H9 (cell line): ENCODE results near the gene RBM4B. TPM values are rescaled to one million over a fixed set of nuclear protein-coding genes. Genes with fewer than 3 reads are reported as not detected.
A peak's percentile ranks its signal among the peaks of the same experiment; 100 is the strongest.

Source experiments
- DNase-seq: peaks from one replicate; pipeline ENCODE4 v3.0.0-alpha.2; 2017
- H2AFZ ChIP-seq: one replicate; pipeline ENCODE4 v1.6.1; 2013; ENCODE audit warnings: mild to moderate bottlenecking, low read length, control low read depth, moderate library complexity
- H2AK5ac ChIP-seq: 2 replicates; pipeline ENCODE4 v1.6.1; 2013; ENCODE audit warnings: low read length, control low read depth, mixed read lengths; ENCODE audit not compliant: insufficient read length
- H2BK120ac ChIP-seq: one replicate; pipeline ENCODE4 v1.6.1; 2013; ENCODE audit warnings: low read depth, mild to moderate bottlenecking, low read length, control low read depth, inconsistent platforms; ENCODE audit not compliant: poor library complexity, severe bottlenecking
- H2BK12ac ChIP-seq: 2 replicates; pipeline ENCODE4 v1.6.1; 2013; ENCODE audit warnings: low read length, control low read depth, mixed read lengths, low read depth; ENCODE audit not compliant: insufficient read length
- H2BK15ac ChIP-seq: 2 replicates; pipeline ENCODE4 v1.6.1; 2013; ENCODE audit warnings: low read depth, low read length, control low read depth
- H2BK20ac ChIP-seq: one replicate; pipeline ENCODE4 v1.6.1; 2013; ENCODE audit warnings: low read depth, mild to moderate bottlenecking, low read length, control low read depth, inconsistent platforms; ENCODE audit not compliant: poor library complexity, severe bottlenecking
- H2BK5ac ChIP-seq: 2 replicates; pipeline ENCODE4 v1.6.1; 2013; ENCODE audit warnings: low read length, control low read depth, mixed read lengths; ENCODE audit not compliant: insufficient read length
- H3K14ac ChIP-seq: 2 replicates; pipeline ENCODE4 v1.6.1; 2013; ENCODE audit warnings: low read length, control low read depth; ENCODE audit not compliant: insufficient read depth
- H3K18ac ChIP-seq: 2 replicates; pipeline ENCODE4 v1.6.1; 2013; ENCODE audit warnings: low read depth, mild to moderate bottlenecking, mixed read lengths, low read length, control low read depth; ENCODE audit not compliant: insufficient read length
- H3K23ac ChIP-seq: 2 replicates; pipeline ENCODE4 v1.6.1; 2013; ENCODE audit warnings: low read length, control low read depth, mixed read lengths, low read depth; ENCODE audit not compliant: insufficient read length
- H3K23me2 ChIP-seq: 2 replicates; pipeline ENCODE4 v1.6.1; 2013; ENCODE audit warnings: low read depth, mild to moderate bottlenecking, mixed read lengths, low read length, control low read depth; ENCODE audit not compliant: insufficient read length, poor library complexity, severe bottlenecking
- H3K27ac ChIP-seq: 2 replicates; pipeline ENCODE4 v1.5.1; 2013; ENCODE audit warnings: low read length, control low read depth, mixed read lengths, low read depth; ENCODE audit not compliant: insufficient read length
- H3K27me3 ChIP-seq: 2 replicates; pipeline ENCODE4 v1.6.1; 2013; ENCODE audit warnings: low read length, control low read depth, inconsistent platforms; ENCODE audit not compliant: insufficient read depth
- H3K4ac ChIP-seq: 2 replicates; pipeline ENCODE4 v1.6.1; 2013; ENCODE audit warnings: low read depth, mild to moderate bottlenecking, control low read depth, inconsistent platforms, low read length, moderate library complexity
- H3K4me1 ChIP-seq: 2 replicates; pipeline ENCODE4 v1.6.1; 2013; ENCODE audit warnings: low read length, control low read depth, inconsistent platforms; ENCODE audit not compliant: insufficient read depth
- H3K4me2 ChIP-seq: 2 replicates; pipeline ENCODE4 v1.6.1; 2013; ENCODE audit warnings: low read length, control low read depth, mixed read lengths; ENCODE audit not compliant: insufficient read length, insufficient read depth
- H3K56ac ChIP-seq: 2 replicates; pipeline ENCODE4 v1.6.1; 2013; ENCODE audit warnings: low read depth, mild to moderate bottlenecking, mixed read lengths, low read length, control low read depth; ENCODE audit not compliant: insufficient read length
- H3K79me1 ChIP-seq: 2 replicates; pipeline ENCODE4 v1.6.1; 2013; ENCODE audit warnings: low read depth, mild to moderate bottlenecking, moderate library complexity, low read length, control low read depth, inconsistent platforms; ENCODE audit not compliant: insufficient read depth, poor library complexity, severe bottlenecking
- H3K79me2 ChIP-seq: 2 replicates; pipeline ENCODE4 v1.6.1; 2013; ENCODE audit warnings: low read length, control low read depth, inconsistent platforms; ENCODE audit not compliant: insufficient read depth
- H3K9ac ChIP-seq: 2 replicates; pipeline ENCODE4 v1.6.1; 2013; ENCODE audit warnings: low read length, control low read depth, mixed read lengths; ENCODE audit not compliant: insufficient read length; ENCODE audit errors: extremely low read depth
- H3K9me3 ChIP-seq: one replicate; pipeline ENCODE4 v1.6.1; 2013; ENCODE audit warnings: low read depth, low read length, inconsistent platforms; ENCODE audit not compliant: control insufficient read depth
- H3T11ph ChIP-seq: one replicate; pipeline ENCODE4 v1.6.1; 2013; ENCODE audit warnings: mild to moderate bottlenecking, low read length, control low read depth, inconsistent platforms
- H4K20me1 ChIP-seq: one replicate; pipeline ENCODE4 v1.6.1; 2013; ENCODE audit not compliant: control insufficient read depth, insufficient read length, insufficient read depth
- H4K5ac ChIP-seq: 2 replicates; pipeline ENCODE4 v1.6.1; 2013; ENCODE audit warnings: low read depth, mild to moderate bottlenecking, mixed read lengths, low read length, control low read depth; ENCODE audit not compliant: insufficient read length
- H4K8ac ChIP-seq: replicated peaks from 2 replicates; pipeline ENCODE4 v1.6.1; 2013; ENCODE audit warnings: low read length, control low read depth, mixed read lengths, low read depth; ENCODE audit not compliant: insufficient read length
- H4K91ac ChIP-seq: 2 replicates; pipeline ENCODE4 v1.6.1; 2013; ENCODE audit warnings: low read depth, mild to moderate bottlenecking, moderate library complexity, mixed read lengths, low read length, control low read depth; ENCODE audit not compliant: insufficient read length
- H3K27ac Mint-ChIP-seq, 3 experiments: 2 replicates in 2 of 3; 3 replicates in 1 of 3; pipeline ENCODE4 v1.8.0; 2020 to 2021; ENCODE audit warnings: mixed read lengths in 3 of 3, mild to moderate bottlenecking in 1 of 3, moderate library complexity in 1 of 3
- H3K27me3 Mint-ChIP-seq: 2 replicates; pipeline ENCODE4 v1.8.0; 2021; ENCODE audit warnings: low read depth, mild to moderate bottlenecking, moderate library complexity, mixed read lengths
- H3K36me3 Mint-ChIP-seq, 3 experiments: 2 replicates in 2 of 3; 3 replicates in 1 of 3; pipeline ENCODE4 v1.8.0; 2020 to 2021; ENCODE audit warnings: low read depth in 3 of 3, mixed read lengths in 3 of 3; ENCODE audit not compliant: insufficient read depth in 1 of 3
- H3K4me1 Mint-ChIP-seq, 2 experiments: 2 replicates each; pipeline ENCODE4 v1.8.0; 2020; ENCODE audit warnings: mixed read lengths in 2 of 2
- H3K4me3 Mint-ChIP-seq, 2 experiments: 2 replicates in 1 of 2; 3 replicates in 1 of 2; pipeline ENCODE4 v1.8.0; 2020 to 2021; ENCODE audit warnings: mild to moderate bottlenecking in 2 of 2, mixed read lengths in 2 of 2, moderate library complexity in 1 of 2
- H3K9me3 Mint-ChIP-seq, 2 experiments: 2 replicates in 1 of 2; 3 replicates in 1 of 2; pipeline ENCODE4 v1.8.0; 2020; ENCODE audit warnings: mild to moderate bottlenecking in 2 of 2, mixed read lengths in 2 of 2, moderate library complexity in 1 of 2
- WGBS: extraction: QIAGEN DNeasy Blood & Tissue Kit; methylation state at CpG from one replicate; pipeline ENCODE4 v1.1.7; 2013; ENCODE audit warnings: missing lambda C conversion rate, low lambda C conversion rate, mixed read lengths; ENCODE audit not compliant: insufficient read length; ENCODE audit errors: extremely low coverage; 5-methylcytosine and 5-hydroxymethylcytosine counted together
- total RNA-seq: library from RNA; stranded (reverse); gene quantifications from 2 replicates; pipeline ENCODE4 v1.2.1, GENCODE V29; 2021
- TF ChIP-seq, protein P1 (sequence below): fragments of 200-600 bp; sonication (generic); conservative IDR thresholded peaks from 3 replicates; pipeline ENCODE4 v1.8.0; 2021; ENCODE audit warnings: antibody characterized with exemption, mild to moderate bottlenecking

Gene RBM4B
- total RNA-seq, 1 experiment from 2014 or later = 34.0 TPM

GRCh38 chr11:66707486-66707885, 29.8 kb upstream of the RBM4B start:
- TF ChIP-seq, protein P1, sequence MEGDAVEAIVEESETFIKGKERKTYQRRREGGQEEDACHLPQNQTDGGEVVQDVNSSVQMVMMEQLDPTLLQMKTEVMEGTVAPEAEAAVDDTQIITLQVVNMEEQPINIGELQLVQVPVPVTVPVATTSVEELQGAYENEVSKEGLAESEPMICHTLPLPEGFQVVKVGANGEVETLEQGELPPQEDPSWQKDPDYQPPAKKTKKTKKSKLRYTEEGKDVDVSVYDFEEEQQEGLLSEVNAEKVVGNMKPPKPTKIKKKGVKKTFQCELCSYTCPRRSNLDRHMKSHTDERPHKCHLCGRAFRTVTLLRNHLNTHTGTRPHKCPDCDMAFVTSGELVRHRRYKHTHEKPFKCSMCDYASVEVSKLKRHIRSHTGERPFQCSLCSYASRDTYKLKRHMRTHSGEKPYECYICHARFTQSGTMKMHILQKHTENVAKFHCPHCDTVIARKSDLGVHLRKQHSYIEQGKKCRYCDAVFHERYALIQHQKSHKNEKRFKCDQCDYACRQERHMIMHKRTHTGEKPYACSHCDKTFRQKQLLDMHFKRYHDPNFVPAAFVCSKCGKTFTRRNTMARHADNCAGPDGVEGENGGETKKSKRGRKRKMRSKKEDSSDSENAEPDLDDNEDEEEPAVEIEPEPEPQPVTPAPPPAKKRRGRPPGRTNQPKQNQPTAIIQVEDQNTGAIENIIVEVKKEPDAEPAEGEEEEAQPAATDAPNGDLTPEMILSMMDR = no peak
- no peaks in the 10 kb centered on the region for H3K9me3 ChIP-seq
- no peak overlapping the region for H4K91ac ChIP-seq
- H2BK12ac ChIP-seq = no peak overlapping the region
- H3K14ac ChIP-seq = no peak overlapping the region; the same call in 1 of the 2 replicates
- Mint-ChIP-seq H3K36me3 (peaks cover 17 to 73% (median 64%) of the 10 kb centered on the region in 3 experiments; a peak in 6 of 7 replicates), H3K4me3 (no peak overlapping the region), H3K27ac (peak overlapping the region; percentile 40 to 76 (median 49); a peak in 3 of 7 replicates), H3K27me3 (no peaks in the 10 kb centered on the region), H3K9me3 (no peaks in the 10 kb centered on the region), H3K4me1 (no peaks in the 10 kb centered on the region)
- H3K27ac ChIP-seq = no peak overlapping the region
- DNase-seq = no peak
- H3K18ac ChIP-seq = no peak overlapping the region
- no peak overlapping the region for H3K56ac ChIP-seq
- no peak overlapping the region for H3K4ac ChIP-seq
- H3K79me2 ChIP-seq = no peaks in the 10 kb centered on the region
- no peak overlapping the region for H3K23ac ChIP-seq
- no peak overlapping the region for H2BK5ac ChIP-seq
- no peak overlapping the region for H4K8ac ChIP-seq
- no peaks in the 10 kb centered on the region for H3K23me2 ChIP-seq
- no peak overlapping the region for H2BK15ac ChIP-seq
- H4K20me1 ChIP-seq = no peaks in the 10 kb centered on the region
- no peak overlapping the region for H3K9ac ChIP-seq
- no peak overlapping the region for H2AFZ ChIP-seq
- no peaks in the 10 kb centered on the region for H3K4me1 ChIP-seq
- no peaks in the 10 kb centered on the region for H3K27me3 ChIP-seq
- H3K79me1 ChIP-seq = no peaks in the 10 kb centered on the region
- H3T11ph ChIP-seq = no peak overlapping the region
- WGBS = no CpG with 5 or more reads among the region's 26 CpGs
- no peak overlapping the region for H2BK20ac ChIP-seq
- no peak overlapping the region for H2BK120ac ChIP-seq
- no peak overlapping the region for H4K5ac ChIP-seq
- no peak overlapping the region for H3K4me2 ChIP-seq
- H2AK5ac ChIP-seq = no peak overlapping the region
